ENCODE data around the gene KCTD13. TPM values are rescaled to one million over a fixed set of nuclear protein-coding genes. Genes with fewer than 3 reads are reported as not detected.
A peak's percentile ranks its signal among the peaks of the same experiment; 100 is the strongest.
"Not testable (repeated sequence)": the region's sequence is repeated elsewhere in the genome, so short reads cannot be mapped to it uniquely, and the experiment has no call there.

KCTD13 gene, protein sequence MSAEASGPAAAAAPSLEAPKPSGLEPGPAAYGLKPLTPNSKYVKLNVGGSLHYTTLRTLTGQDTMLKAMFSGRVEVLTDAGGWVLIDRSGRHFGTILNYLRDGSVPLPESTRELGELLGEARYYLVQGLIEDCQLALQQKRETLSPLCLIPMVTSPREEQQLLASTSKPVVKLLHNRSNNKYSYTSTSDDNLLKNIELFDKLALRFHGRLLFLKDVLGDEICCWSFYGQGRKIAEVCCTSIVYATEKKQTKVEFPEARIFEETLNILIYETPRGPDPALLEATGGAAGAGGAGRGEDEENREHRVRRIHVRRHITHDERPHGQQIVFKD
- 12.5 and 13.2 TPM in 2 replicates for total RNA-seq

GRCh38 chr16:29925781-29926710, at the start of gene KCTD13:
Gene KCTD13, minus strand, starts transcription at chr16:29926226. Its CDS starts 193 bp downstream, at chr16:29926033.
- DNase-seq (ENCODE audit: low read depth) = peak; percentile 52

GRCh38 chr16:29975134-29975538, 49.1 kb upstream of the KCTD13 start:
- DNase-seq (ENCODE audit: low read depth) = no peak

- DNase-seq (ENCODE audit: low read depth) = no peak
Measured at GRCh38 chr16:29974291-29975133, 48.5 kb upstream of the KCTD13 start.

DNA sequence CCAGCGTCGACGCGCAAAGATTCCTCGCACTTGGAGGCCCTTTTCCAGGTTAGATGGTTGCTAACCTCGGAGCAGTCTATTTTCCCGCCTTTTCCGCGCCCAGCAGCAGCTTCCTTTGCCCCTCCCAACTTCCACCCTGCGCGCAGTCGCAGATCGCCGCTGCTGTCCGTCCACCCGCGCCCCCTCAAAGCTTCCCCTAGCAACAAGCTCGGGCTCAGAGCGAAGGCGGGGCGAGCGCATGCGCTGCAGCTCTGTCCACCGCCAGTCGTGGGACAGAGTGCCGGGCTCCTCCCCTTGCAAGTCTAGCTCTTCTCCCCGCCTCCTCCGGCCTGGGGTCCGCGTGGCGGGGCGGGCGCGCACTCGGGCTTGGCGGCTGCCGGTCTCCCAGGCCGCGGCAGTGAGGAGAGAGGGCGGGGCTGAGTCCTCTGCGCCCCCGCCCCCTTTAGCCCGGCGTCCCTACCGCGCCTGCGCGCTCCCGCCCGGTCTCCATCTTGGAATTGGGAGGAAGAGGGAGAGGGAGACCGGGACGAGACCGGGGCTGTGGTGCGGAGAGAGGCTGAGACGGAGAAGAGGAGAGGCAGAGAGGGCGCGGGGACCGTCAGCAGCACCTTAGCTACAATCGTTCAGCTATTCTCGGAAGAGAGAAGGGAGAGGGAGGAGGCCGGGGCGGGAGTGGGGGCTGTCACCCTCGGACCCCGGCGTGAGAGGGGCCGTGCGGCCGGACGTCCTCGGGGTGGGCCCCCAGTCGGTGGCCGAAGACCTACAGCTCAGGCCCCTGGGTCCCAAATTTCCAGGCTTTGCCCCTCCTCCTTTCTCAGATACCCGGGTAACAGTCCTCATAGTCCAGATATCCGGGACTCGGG, 47.6 kb upstream of the KCTD13 start, which contains the start of gene TAOK2:
TSS of gene TAOK2 (plus strand) at position 485 of the 863 bp plus-strand sequence. CDS start 3,905 bp downstream, outside the sequence.
- peak; percentile 95 for DNase-seq (ENCODE audit: low read depth)

GRCh38 chr16:29972992-29973383, 47.0 kb upstream of the KCTD13 start:
- no peak for DNase-seq (ENCODE audit: low read depth)

DNA sequence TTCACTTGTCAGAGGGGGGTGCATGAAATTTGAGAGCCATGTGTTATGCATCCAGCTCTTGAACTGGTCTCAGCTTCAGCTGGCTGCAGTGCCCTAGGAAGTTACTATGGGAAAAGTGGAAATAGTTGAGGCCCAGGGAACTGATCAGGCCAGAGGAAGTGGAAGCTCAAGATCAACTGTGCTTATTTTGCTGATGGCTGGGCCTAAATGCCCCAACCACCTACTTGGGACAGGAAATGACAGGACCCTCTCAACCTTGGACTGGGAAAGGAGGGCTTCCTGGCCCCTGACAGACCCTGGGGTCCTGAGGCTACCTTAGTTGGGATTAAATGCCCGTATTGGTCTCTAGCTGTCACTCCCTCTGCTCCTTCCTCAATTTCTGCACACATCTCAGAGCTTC, 46.5 kb upstream of the KCTD13 start:
- no peak for DNase-seq (ENCODE audit: low read depth)

DNA sequence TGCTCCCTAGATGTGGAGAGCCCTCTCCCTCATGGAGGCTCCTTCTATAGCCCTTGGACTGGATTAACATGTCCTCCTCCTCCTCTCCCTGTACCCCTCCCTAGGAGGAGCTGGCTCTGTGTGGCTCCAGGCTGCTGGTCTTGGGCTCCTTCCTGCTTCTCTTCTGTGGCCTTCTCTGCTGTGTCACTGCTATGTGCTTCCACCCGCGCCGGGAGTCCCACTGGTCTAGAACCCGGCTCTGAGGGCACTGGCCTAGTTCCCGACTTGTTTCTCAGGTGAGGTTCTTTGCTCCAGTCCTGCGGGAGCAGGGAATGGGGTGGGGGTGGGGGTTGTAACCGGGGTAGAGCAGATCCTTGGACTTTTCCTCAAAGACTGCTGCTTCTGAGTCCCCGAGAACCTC, 45.3 kb upstream of the KCTD13 start:
- no peak for DNase-seq (ENCODE audit: low read depth)

GRCh38 chr16:29968205-29968604, 42.2 kb upstream of the KCTD13 start:
- DNase-seq (ENCODE audit: low read depth) = no peak

DNA sequence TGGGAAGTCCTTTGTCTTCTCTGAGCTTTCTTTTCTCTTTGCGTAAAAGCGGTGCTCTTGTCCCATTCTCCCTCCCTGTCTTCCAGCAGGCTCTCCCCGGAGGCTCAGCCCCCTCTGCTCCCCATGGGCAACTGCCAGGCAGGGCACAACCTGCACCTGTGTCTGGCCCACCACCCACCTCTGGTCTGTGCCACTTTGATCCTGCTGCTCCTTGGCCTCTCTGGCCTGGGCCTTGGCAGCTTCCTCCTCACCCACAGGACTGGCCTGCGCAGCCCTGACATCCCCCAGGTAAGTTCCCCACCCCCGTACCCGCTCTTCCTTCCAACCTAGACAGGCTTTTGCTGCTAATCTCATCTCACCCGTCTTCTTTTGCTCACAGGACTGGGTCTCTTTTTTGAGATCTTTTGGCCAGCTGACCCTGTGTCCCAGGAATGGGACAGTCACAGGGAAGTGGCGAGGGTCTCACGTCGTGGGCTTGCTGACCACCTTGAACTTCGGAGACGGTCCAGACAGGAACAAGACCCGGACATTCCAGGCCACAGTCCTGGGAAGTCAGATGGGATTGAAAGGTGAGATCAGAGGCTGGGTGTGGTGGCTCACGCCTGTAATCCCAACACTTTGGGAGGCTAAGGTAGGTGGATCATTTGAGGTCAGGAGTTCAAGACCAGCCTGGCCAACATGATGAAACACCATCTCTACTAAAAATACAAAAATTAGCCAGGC, 37.2 kb upstream of the KCTD13 start:
- no peak for DNase-seq (ENCODE audit: low read depth)

DNA sequence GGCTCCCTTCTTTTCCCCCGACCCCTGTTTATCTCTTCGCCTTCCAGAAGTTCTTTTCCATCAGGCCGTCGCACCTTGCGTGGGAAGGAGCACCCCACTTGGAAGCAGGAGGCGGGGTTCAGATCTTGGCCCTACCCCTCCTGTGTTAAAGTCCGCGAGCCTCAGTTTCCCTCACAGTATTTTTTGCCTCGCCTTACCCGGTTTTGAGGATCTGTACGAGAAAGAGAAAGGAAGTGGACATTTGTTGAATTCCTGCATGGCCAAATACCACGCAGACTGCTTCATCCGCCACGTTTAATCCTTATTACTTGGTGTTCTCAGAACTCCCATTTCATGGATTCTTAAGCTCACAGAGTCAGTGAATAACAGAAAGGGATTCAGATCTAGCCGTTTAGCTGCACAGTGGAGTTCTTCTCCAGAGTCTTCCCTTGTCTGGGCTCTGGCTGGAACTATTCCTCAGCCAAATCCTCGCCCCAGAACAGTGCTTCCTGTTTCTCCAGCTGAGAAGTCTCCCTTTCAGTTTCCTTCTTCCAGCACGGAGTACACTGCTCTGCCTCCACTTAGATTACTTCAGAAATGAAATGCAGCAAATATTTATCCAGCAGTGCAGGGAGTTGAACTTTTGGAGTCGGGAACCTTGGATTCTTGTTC, 36.4 kb upstream of the KCTD13 start:
- DNase-seq (ENCODE audit: low read depth) = peak; percentile 29

- DNase-seq (ENCODE audit: low read depth) = peak; percentile 62
Measured at GRCh38 chr16:29961479-29962343, 35.7 kb upstream of the KCTD13 start, which contains the start of gene TMEM219. Gene TMEM219, plus strand, starts transcription at chr16:29962079. Its CDS starts 1,065 bp downstream, at chr16:29963144.

GRCh38 chr16:29961127-29961478, 35.1 kb upstream of the KCTD13 start:
- DNase-seq (ENCODE audit: low read depth) = no peak

DNA sequence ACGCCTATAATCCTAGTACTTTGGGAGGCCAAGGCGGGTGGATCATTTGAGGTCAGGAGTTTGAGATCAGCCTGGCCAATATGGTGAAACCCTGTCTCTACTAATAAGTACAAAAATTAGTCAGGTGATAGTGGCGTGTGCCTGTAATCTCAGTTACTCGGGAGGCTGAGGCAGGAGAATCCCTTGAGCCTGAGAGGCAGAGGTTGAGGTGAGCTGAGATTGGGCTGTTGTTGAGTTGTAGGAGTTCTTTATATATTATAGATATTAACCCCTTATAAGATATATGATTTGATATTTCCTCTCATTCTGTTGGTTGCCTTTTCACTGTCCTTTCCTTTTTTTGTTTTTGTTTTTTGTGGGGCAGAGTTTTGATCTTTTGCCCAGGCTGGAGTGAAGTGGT, 33.8 kb upstream of the KCTD13 start:
- DNase-seq (ENCODE audit: low read depth) = not testable (repeated sequence)

- no peak for DNase-seq (ENCODE audit: low read depth)
Measured at GRCh38 chr16:29959293-29959692, 33.3 kb upstream of the KCTD13 start.

- DNase-seq (ENCODE audit: low read depth) = no peak
Measured at GRCh38 chr16:29958756-29959155, 32.7 kb upstream of the KCTD13 start.

DNA sequence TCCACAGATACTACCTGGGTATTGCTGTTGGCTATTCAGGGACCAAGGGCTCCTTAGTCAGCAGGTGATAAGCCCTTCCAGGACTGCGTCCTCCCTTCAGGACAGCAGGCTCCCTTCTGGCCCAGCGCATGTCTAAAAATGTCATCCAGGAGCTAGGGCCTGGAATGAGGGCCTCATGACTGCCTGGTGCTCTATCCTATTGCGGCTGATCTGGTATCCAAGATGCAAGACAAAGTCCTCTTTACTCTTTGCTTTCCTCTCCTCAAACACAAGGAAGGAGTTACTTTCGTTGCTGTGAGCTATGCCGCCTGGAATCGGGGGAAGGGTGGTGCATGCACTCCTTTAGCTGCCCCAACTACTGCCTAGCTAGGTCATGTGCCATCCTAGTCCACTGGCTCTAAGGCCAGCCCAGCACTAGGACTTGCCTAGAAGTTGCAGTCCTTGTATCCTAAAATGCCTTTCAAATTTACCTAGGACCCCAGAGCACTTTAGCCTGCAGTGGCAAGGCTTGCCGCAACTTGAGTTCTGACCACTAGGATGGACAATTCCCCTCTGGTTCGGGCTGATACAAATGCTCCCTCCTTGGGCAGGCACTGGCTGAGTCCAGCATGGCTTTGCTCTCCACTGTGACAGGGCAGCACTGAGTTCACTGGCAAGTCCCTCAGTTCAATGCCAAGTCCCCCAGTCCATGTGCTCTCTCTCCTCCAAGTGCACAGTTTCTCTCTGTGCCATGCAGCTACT, 25.8 kb upstream of the KCTD13 start:
- no peak for DNase-seq (ENCODE audit: low read depth)

DNA sequence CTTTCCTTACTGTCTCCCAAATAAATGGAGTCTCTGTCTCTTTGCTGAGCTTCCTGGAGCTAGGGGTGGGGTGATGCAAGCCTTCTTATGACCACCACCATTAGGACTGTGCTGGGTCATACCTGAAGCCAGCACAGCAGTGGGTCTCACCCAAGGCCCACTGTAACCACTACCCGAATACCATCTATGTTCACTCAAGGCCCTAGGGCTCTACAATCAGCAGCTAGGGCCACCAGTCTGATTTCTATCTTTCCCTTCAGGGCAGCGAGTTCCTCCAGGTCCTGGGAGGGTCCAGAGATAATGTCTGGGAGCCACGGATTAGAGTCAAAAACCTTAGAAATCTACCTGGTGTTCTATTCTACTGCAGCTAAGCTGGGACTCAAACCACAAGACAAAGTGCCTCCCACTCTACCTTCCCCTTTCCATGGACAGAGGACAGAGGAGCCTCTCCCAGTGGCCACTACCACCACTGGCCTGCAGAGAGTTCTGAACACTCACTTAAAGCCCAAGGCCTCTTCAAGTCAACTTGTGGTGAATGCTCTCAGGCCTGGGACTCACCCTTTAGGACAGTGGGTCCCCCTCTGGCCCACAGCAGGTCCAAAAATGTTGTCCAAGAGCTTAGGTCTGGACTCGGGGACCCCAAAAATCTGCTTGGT, 24.9 kb upstream of the KCTD13 start:
- no peak for DNase-seq (ENCODE audit: low read depth)
